ENCODE measurements around the gene RHD.
A peak's percentile ranks its signal among the peaks of the same experiment; 100 is the strongest.
"Not testable (repeated sequence)": the region's sequence is repeated elsewhere in the genome, so short reads cannot be mapped to it uniquely, and the experiment has no call there.

Gene RHD

DNA sequence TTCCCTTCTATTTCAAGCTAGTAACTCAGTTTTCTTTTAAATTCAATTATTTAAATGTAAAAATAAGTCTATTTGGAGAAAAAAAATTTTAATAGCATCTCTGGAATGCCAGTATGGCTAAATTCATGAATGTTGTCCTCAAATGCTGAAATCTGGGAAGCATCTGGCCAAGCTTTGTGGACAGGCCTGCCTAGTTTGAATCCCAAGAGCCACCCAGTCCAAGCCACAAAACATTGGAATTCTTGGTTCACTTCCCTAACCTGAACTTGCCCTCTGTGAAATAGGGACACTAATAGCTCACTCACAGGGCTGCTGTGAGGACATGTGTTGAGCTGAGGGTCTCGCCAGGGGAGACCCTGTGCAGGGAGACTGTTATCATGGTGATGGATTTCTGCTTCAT, 37.2 kb downstream of the RHD start:
- not testable (repeated sequence) for DNase-seq

DNA sequence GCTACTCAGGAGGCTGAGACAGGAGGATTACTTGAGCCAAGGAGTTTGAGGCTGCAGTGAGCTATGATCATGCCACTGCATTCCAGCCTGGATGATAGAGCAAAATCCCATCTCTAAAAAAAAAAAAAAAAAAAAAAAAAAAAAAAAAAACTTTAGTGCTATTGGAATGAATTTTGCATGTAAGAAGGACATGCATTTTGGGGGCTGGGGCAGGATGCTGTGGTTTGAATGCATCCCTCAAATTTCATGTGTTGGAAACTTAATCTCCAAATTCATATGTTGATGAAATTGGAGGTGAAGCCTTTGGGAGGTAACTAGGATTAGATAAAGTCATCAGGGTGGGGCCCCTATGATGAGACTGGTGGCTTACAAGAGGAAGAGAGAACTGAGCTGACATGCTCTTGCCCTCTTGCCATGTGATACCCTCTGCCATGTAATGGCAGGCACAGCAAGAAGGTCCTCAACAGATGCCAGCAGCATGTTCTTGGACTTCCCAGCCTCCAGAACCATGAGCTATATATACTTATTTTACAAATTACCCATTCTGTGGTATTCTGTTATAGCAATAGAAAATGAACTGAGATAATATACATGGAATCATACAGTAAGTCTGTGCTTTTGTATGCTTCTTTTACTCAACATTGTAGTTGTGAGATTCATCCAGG, 40.6 kb downstream of the RHD start:
- not testable (repeated sequence) for DNase-seq

DNA sequence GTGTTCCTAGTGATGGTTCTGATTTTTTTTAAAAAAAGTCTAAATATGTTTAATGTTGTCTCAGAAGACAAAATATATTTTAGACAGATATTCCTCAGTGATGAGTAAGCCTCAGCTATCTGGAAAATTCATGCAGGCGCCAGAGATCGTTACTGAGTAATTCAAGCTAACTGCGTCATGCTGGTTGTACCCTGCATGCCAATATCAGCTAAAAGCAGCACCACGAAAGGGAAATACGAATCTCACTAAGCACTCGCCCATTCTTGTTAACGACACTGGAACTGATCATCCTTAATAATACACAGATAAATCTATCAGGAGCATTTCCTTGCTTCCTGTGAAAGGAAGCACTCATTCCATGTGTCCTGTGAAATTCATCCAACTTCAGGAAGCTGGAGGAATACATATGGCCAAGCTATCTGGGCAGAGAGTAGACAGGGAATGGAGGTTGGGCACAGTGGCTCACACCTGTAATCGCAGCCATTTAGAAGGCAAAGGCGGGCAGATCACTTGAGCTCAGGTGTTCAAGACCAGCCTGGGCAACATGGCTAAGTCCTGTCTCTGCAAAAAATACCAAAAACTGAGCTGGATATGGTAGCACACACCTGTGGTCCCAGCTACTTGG, 48.1 kb downstream of the RHD start:
- DNase-seq, result not testable (repeated sequence)

DNA sequence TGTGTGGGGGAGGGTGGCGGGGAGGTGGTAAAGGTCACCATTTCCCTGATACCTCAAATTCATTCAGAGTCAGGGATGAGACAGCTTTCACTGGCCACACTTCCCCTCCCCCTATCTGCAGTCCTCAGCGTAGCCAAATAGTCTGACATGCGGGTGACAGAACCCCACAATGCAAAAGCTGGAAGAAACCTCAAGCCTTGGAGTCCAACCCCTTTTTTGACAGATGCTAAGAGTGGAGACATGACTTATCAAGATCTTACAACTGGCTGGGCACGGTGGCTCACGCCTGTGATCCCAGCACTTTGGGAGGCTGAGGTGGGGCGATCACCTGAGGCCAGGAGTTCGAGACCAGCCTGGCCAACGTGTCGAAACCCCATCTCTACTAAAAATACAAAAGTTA, 49.8 kb downstream of the RHD start:
- not testable (repeated sequence) for DNase-seq

DNA sequence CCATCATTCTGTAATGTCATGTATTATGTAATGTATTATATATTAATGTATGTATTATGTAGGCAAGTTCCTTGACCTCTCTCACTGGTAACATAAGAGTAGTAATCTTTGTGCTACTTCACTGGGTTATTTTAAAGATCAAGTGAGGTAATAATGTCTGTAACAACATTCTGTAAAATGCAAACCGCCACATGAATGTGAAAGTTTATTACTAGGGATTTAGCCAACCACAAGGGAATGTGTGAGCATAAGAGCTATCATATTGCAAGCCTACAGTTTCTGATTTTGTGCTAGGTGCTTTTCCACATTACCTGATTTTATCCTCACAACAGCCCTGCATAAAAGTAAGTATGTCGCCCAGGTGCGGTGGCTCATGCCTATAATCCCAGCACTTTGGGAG, 52.1 kb downstream of the RHD start:
- not testable (repeated sequence) for DNase-seq

DNA sequence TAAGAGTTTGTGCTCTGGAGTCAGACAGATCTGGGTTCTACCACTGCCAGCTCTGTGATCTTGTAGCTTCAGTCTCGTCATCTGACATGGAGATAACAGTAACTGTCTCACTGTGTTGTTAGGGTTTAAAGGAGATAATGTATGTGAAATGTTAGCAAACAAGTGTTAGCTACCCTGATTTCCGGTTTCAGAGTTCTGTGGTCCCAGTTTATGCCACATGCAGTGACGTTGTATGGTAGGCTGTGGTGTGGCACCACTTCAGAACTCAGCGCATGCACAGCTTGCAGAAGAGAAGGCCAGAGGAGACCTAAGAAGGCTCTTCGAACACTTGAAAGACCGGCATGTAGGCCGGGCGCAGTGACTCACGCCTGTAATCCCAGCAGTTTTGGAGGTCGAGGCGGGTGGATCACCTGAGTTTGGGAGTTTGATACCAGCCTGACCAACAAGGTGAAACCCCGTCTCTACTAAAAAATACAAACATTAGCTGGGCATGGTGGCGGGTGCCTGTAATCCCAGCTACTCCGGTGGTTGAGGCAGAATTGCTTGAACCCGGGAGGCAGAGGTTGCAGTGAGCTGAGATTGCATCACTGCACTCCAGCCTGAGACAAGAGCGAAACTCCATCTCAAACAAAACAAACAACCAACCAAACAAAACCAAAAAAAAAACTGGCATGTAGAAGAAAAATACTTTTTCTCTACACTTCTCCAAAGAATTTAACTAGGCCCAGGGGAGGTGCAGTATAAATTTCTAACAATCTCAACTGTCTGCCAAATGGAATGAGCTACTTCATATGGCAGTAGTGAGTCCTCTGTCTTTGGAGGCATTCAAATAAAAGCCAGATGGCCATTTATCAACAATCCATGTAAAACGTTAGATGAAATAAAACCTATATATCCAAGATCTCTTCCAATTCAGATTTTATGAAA, 55.8 kb downstream of the RHD start:
- not testable (repeated sequence) for DNase-seq

DNA sequence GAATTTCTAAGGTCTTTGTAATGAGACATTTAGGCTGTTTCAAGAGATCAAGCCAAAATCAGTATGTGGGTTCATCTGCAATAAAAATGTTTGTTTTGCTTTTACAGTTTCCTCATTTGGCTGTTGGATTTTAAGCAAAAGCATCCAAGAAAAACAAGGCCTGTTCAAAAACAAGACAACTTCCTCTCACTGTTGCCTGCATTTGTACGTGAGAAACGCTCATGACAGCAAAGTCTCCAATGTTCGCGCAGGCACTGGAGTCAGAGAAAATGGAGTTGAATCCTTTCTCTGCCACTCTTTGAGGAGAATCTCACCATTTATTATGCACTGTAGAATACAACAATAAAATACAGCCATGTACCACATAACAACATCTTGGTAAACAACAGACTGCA, 56.5 kb downstream of the RHD start:
- not testable (repeated sequence) for DNase-seq

DNA sequence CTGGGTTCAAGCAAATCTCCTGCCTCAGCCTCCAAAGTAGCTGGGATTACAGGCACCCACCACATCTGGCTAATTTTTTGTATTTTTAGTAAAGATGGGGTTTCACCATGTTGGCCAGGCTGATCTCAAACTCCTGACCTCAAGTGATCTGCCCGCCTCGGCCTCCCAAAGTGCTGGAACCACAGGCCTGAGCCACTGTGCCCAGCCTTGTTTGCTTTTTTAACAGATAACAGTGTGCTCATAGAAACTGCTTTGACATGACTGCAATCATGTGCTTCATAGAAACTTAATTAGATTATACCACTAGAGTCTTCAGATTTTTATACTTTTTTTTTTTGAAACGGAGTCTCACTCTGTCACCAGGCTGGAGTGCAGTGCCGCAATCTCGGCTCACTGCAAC, 57.0 kb downstream of the RHD start:
- not testable (repeated sequence) for DNase-seq

DNA sequence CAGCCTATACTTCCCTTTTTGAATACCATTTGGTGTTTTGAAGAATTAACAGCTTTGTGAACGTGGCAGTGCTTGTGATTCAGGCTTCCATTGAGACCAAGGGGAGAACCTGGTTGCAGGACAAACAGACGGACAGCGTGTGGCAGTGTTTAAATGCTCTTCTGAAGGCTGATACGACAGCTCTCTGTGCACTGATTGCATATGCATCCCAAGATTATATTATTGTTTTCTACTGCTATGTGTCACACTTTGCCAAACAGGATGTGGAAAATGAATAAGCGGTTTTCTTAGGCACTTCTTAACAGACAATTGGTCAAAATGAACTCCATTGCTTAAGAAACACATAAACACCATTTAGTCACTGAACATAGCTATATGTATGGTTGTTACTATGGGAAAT, 57.6 kb downstream of the RHD start:
- DNase-seq, result not testable (repeated sequence)

DNA sequence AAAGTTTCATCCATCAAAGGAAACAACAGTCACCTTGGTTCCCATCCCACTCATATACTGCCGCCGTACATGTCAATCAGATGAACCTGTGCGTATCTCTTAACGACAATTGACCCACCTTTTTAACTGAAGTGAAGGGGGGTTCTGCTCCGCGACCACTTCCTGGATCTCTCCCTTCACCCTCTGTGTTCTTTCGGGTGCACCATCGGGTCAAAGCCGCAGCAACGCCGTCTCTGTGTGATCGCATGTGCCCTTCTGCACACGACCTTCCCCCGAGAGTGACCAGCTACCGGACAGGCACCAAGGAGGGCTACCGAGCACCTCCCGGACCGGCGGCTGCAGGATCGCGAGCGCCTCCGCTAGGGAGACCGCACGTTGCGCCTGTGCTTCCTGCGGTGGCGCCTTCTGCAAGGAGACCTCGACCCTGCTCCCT, 64.6 kb downstream of the RHD start:
- not testable (repeated sequence) for DNase-seq

DNA sequence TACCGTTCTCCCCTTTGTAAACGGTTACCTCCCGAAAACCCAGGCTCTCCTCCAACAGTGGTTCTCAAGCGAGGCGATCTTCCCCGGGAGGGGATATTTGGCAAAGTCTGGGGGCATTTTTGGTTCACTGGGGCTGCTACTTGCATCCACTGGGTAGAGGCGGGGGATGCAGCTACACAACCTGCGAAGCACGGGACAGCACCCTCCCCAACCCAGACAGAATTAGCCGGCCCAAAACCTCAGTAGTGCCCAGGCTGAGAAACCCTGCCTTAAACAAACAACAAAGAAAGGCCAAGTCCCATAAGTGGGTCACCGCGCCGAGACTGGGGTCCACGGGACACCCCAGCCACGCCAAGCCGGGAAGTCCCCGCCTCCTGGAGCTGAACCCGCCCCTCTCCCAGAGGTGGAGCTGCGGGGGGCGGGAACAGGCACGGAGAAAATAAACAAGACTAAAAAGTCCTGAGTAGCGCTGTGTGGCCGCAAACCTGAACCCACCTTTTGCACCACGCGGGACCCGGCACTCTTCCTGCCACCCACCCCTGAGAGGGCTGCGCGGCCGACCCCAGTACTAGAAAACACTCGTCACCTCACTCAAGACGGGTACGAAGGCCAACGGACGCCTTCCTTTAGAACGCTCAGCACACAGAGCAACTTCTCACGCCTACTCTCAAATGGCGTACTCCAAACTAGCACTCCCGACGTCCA, 65.3 kb downstream of the RHD start:
- not testable (repeated sequence) for DNase-seq

DNA sequence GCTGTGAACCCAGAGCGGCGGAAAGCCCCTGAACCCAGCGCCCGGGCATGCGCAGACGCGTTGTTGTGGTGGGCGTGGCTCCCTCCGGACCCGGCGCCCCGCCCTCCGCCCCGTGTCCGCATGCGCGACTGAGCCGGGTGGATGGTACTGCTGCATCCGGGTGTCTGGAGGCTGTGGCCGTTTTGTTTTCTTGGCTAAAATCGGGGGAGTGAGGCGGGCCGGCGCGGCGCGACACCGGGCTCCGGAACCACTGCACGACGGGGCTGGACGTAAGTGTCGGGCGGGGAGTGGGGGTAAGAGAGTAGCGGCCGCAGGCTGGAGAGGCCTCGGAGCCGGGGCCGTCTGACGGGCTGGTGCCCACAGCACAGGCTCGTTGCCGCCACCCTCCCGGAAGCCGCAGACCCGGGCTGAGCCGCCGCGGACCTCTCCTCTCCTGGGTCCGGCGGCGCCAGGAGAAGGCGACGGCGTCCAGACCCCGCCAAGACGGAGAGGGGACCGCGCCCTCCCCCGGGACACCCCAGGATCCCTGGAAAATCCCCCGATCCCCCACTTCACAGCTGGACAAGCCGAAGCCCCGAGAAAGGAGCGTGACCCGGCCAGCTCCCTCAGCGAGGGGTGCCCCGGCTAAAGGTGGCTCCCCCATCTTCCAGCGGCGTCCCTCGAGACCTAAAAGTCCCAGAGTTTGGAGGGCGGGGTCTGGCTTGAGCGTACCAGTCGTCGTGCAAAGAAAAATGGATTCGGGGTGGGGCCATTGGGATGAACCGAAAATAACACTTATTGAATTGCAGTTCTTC, 66.1 kb downstream of the RHD start, which contains the start of gene TMEM50A:
Gene TMEM50A (plus strand): TSS at position 147 of the 794 bp plus-strand sequence. CDS start 2,153 bp downstream, outside the sequence.
- DNase-seq, result peak; percentile 20

DNA sequence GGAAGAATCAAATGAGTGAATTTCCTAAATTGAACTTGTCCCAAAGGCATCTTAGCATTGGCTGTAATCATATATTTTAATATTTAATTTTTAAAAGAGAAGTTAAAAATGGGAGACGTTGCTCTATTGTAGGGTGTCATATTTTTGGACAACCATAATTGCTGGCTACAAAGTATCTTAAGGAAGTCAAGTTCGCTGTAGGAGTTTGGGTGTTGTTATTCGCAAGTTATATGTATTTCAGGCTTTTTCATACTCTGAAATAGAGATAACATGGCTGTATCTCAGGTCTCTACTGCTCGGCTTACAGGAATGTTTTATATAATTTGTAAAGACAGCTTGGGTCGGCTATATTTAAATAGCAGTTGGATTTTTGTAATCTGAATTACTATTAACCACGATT, 66.7 kb downstream of the RHD start:
- no peak for DNase-seq

DNA sequence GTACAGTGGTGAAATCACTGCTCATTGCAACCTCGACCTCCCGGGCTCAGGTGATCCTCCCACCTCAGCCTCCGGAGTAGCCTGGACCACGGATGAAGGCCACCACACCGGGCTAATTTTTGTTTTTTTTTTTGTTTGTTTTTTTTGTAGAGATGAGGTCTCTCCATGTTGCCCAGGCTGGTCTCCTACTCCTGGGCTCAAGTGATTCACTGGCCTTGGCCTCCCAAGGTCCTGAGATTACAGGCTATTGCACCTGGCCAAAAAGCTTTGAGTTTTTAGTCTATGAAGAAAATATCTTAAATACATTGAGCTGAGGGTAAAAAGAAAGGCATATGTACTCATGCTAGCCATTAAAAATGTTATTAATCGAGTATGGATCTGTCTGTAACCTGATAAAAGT, 69.4 kb downstream of the RHD start:
- no peak for DNase-seq

DNA sequence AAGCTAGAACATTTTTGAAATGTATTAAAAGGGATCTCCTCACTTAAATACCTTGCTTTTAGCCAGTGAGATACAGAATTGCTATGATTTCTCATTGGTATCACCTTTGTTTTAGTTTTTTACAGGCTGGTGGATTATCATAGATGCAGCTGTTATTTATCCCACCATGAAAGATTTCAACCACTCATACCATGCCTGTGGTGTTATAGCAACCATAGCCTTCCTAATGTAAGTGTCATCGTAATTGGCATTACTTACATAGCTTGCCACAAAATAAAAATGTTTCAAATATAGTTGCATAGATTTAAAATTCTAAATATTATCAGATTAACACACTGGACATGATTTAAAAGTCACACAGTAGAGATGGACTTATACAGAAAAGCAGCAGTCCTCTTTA, 70.5 kb downstream of the RHD start:
- DNase-seq, result no peak

DNA sequence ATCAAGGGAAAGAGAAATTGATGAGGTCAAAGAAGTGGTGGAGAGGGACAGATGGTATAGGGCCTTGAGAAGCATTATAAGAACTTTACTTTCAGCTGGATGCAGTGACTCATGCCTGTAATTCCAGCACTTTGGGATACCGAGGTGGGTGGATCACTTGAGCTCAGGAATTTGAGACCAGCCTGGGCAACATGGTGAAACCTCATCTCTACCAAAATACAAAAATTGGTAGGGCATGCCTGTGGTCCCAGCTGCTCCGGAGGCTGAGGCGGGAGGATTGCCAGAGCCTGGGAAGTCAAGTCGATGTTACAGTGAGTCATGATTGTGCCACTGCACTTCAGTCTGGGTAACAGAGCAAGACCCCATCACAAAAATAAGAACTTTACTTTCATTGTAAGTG, 71.6 kb downstream of the RHD start:
- no peak for DNase-seq

DNA sequence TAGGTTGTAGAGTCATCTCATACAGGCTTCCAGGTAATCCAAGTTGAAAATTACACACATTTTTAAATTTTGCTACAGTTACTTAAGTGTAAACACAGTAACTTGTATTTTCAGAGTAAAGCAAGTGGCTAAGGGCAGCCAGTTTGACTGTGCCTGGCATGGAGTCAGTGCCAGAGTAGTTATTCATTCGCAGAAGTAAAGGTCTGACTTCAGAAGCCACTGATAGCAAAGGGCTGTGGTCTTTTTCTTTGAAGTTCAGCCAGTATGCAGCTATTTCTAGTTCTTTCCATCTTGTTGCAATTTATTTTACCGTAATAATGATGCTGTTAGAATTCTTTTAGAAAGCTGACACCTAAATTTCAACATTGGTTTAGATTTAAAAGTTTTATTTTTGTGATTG, 75.2 kb downstream of the RHD start:
- no peak for DNase-seq

DNA sequence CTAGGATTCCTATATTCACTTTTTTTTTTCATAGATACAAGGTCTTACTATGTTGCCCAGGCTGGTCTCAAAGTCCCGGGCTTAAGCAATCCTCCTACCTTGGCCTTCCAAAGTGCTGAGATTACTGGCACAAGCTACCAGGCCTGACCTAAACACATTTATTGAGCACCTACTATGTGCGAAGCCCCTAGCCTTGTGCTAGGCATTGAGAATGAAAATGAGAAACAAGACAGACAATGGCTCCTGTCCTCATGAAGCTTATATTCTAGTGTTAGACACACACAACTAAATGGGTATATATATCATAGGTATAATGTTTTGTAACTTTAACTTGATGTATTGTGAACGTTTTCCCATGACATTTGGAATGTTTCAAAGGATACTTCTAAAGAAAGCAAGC, 77.3 kb downstream of the RHD start:
- DNase-seq, result no peak

DNA sequence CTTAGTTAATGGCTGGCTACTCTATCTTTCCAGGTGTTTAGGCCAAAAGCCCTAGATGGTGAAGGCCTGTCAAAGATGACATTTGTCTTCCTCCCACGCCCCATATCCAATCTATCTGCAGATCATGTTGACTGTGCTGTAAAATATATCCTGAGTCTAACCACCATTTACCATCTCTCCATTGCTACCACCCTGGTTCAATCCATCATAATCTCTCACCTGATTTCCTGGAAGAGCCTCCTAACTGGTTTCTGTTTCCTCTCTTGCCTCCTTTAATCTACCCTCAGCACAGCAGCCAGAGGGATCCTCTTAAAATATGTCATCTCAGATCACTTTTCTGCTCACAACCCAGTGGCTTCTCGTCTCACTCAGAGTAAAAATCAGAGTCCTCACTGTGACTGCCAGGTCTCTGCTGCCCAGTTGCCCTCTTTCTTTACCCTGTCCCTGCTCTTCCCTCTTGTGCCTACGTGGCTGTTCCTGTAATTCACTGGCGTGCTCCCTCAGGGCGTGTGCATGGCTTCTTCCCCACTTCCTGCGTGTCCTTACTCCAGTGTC, 83.6 kb downstream of the RHD start:
- DNase-seq, result no peak

DNA sequence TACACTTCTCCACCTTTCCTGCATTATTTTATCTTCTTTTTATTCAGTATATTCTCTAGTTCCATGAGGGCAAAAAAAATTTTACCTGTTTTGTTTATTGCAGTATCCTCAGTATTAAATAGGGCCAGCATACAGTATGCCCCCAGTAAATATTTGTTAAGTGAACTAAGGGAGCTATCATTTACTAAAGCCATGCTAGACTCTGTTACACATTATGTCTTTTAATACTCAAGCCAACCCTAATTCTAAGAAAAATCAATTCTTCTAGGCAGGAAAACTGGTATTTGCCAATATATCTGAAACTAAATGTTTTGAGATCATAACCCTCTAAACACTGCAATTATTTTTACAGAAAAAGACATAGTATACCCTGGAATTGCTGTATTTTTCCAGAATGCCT, 84.1 kb downstream of the RHD start:
- no peak for DNase-seq

DNA sequence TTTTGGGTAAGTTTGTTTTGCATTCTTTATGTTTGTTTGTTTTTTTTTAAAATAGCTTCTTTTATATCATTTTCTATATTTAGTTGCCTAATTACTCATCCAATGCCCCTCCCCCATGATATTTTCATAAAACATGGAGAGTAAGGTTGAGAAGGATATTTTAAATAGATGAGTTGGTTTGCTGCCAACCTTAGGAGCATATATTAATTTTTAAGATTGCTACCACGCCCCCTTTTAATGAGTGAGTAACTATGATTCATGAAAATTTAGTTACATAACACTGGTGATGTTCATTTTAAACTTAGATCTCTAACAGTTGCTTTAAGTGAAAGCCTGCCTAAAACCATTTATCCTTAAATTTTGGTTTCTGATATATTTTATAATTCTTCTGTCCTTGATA, 84.5 kb downstream of the RHD start:
- no peak for DNase-seq

Measured in NCI-H1048 (cell line).